Pancreas (tissue), 10 donors: ENCODE results near the gene PSTPIP1. TPM values are rescaled to one million over a fixed set of nuclear protein-coding genes. Genes with fewer than 3 reads are reported as not detected.

ENCODE experiments used
- ATAC-seq, 4 donors: fragments of 200-7000 bp; cut with Tn5 transposase; one replicate each; pipeline versions ENCODE4 v1.8.0 to v1.9.1; 2020; ENCODE audit warnings: mild to moderate bottlenecking in 4 of 4, moderate library complexity in 4 of 4
- DNase-seq, 6 donors: peaks; one replicate each; pipeline ENCODE4 v3.0.0-alpha.2; 2020
- FAIRE-seq: peaks from 2 replicates; lab custom pipeline; 2012; peaks lifted over from hg19 to GRCh38; lab: Jason Lieb, UNC
- H3K27ac ChIP-seq, 4 donors: fragments of 200-600 bp; sonication (generic); 1 replicate in 3 of 4; 2 replicates in 1 of 4; pipeline versions ENCODE4 v1.5.0 to v1.8.0; 2020
- H3K27me3 ChIP-seq, 4 donors: fragments of 200-600 bp; one replicate each; pipeline ENCODE4 v1.8.0; 2021
- H3K36me3 ChIP-seq, 3 donors: fragments of 200-600 bp; sonication (generic) in 1 of 3; one replicate each; pipeline versions ENCODE4 v1.5.0 to v1.8.0; 2020 to 2021
- H3K4me1 ChIP-seq, 3 donors: fragments of 200-600 bp; one replicate each; pipeline ENCODE4 v1.8.0; 2021
- H3K4me3 ChIP-seq, 4 donors: fragments of 200-600 bp; sonication (generic) in 2 of 4; one replicate each; pipeline versions ENCODE4 v1.5.0 to v1.8.0; 2020 to 2021
- H3K9me3 ChIP-seq, 4 donors: fragments of 200-600 bp; one replicate each; pipeline ENCODE4 v1.8.0; 2021
- WGBS, 2 donors: extraction: QIAGEN DNeasy Blood & Tissue Kit; methylation state at CpG; one replicate each; pipeline ENCODE4 v1.1.7; 2013; 5-methylcytosine and 5-hydroxymethylcytosine counted together
- intact Hi-C, 3 donors: fragments of 100-400 bp; cut with DNase I; formaldehyde crosslinking; loops; one replicate each; pipeline versions ENCODE4 v1.11.1 to v1.14.2; 2022
- polyA plus RNA-seq, 2 donors: library from polyadenylated mRNA; stranded (reverse); fragments of 200-250 nt; gene quantifications; one replicate each; pipeline ENCODE4 v1.2.3, GENCODE V29; 2013
- total RNA-seq, 6 donors: library from RNA; stranded (reverse); fragmentation: NEBNext Ultra II Directional in 4 of 6; extraction: Animal tissue kit (Norgen Biotek cat#: 25700) in 4 of 6; gene quantifications; one replicate each; pipeline versions ENCODE4 v1.2.1 to v1.2.4, GENCODE V29; 2021 to 2023
- TF ChIP-seq, protein P1 (sequence below), 4 donors: fragments of 200-600 bp; sonication (generic) in 3 of 4; IDR thresholded peaks; one replicate each; pipeline versions ENCODE4 v1.5.0 to v1.8.0; 2021; ENCODE audit warnings: antibody characterized with exemption in 4 of 4
- donor health status: healthy with polysubstance abuse.
- donor health status: DM: no; HTN: no; CAD: no; lungs with moderate emphysema.
- donor health status: DM: no; HTN: no; CAD: no.
- donor health status: control.
- donor health status: control.
- donor health status: Bipolar disorder and iron deficiency.
- donor health status: DM: yes; HTN: yes; CAD: no.
- donor health status: DM: no; HTN: no; CAD: no.
- donor health status: DM: no; HTN: no; CAD: no.
- donor health status: DM: yes; HTN: yes; CAD: no.

Gene PSTPIP1
- total and polyA plus RNA-seq, 8 donors: 0.83 to 6.2 (median 3.6) TPM; not detected in 1

DNA sequence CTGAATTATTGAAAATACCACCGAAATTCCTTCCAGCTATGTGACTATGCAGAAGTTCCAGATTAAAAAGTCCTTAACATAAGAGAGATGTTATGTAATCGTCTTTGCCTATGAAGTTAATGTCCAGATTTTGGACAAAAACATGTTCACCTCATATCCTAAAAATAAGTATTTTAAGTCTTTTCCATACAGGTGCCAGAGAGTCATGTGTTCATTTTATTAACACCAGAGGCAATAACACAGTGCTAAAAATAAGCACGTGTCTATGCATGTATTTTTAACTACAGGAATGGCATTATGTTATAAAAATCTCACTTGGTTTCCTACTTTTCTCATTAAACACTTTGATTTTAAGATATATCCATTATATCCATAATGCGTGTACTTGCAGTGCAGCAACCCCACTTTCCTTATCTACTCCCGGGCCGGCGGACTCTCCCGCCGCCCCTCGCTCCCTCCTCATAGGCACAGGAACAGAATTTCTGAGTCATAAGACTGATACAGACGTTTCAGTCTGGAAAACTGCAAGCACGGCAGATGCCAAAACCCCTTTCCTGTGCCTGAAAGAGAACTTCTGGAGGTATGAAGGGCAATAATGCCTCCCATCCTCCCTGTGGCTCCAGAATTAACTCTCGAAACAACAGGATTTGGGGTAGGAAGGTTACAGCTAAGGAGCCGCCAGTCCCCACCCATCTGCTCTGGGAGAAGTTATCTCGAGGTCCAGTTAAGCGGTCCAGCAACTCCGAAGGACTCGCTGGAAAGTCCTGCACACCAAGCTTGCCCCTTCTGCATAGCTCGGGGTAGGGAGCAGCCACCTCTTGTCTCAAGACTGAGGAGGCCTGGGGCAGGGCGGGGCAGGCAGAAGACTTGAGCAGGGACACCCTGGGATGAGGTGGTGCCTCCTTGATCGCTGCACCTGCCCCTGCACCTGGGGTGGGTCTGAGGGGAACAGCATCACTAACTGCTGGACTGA, 22.3 kb upstream of the PSTPIP1 start:
- intact Hi-C loops: no loop called here
- DNase-seq (no peak), FAIRE-seq (no peak), ATAC-seq (peak in 2 of 4 donors; percentile 30 to 37)
- H3K27me3 ChIP-seq: no peaks in the 10 kb centered on the region
- no peak overlapping the region for H3K27ac ChIP-seq
- no peaks in the 10 kb centered on the region for H3K36me3 ChIP-seq
- no peak overlapping the region for H3K4me3 ChIP-seq
- TF ChIP-seq, protein P1, sequence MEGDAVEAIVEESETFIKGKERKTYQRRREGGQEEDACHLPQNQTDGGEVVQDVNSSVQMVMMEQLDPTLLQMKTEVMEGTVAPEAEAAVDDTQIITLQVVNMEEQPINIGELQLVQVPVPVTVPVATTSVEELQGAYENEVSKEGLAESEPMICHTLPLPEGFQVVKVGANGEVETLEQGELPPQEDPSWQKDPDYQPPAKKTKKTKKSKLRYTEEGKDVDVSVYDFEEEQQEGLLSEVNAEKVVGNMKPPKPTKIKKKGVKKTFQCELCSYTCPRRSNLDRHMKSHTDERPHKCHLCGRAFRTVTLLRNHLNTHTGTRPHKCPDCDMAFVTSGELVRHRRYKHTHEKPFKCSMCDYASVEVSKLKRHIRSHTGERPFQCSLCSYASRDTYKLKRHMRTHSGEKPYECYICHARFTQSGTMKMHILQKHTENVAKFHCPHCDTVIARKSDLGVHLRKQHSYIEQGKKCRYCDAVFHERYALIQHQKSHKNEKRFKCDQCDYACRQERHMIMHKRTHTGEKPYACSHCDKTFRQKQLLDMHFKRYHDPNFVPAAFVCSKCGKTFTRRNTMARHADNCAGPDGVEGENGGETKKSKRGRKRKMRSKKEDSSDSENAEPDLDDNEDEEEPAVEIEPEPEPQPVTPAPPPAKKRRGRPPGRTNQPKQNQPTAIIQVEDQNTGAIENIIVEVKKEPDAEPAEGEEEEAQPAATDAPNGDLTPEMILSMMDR (IDR thresholded peaks at IDR 0.05): no peak
- H3K4me1 ChIP-seq: no peaks in the 10 kb centered on the region
- H3K9me3 ChIP-seq: no peaks in the 10 kb centered on the region
- 54 to 67% methylated on average over 21 of the region's 21 CpGs for whole genome bisulfite sequencing, 2 donors

DNA sequence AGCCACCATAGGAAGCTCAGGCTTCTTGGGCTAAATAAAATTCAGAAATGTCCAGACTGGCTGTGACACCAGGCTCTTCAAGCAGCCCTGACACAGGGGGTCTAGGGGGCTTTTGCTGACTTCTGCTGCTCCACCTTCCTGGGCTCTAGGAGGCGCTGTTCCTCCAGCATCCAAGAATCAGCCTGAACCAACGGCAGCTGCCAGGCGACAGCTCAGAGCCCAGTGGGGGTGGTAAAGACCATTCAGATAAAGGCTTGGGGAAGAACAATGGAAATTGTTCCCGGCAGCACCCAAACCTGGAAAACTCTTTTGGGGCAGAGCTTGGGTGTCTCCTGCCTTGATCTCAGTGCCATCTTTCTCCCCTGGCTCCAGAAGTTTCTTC, 21.6 kb upstream of the PSTPIP1 start:
- no peak for FAIRE-seq
- 19 to 28% methylated on average over 4 of the region's 4 CpGs for WGBS, 2 donors
- H3K9me3 ChIP-seq: no peaks in the 10 kb centered on the region
- ATAC-seq: peak in 1 of 4 donors; percentile 52
- H3K4me3 ChIP-seq: no peak overlapping the region
- intact Hi-C loops: no loop called here
- no peaks in the 10 kb centered on the region for H3K36me3 ChIP-seq
- TF ChIP-seq, protein P1 (IDR thresholded peaks at IDR 0.05): peak in 1 of 4 donors; percentile 7
- H3K4me1 ChIP-seq: no peaks in the 10 kb centered on the region
- DNase-seq: no peak
- no peak overlapping the region for H3K27ac ChIP-seq
- H3K27me3 ChIP-seq: no peaks in the 10 kb centered on the region

DNA sequence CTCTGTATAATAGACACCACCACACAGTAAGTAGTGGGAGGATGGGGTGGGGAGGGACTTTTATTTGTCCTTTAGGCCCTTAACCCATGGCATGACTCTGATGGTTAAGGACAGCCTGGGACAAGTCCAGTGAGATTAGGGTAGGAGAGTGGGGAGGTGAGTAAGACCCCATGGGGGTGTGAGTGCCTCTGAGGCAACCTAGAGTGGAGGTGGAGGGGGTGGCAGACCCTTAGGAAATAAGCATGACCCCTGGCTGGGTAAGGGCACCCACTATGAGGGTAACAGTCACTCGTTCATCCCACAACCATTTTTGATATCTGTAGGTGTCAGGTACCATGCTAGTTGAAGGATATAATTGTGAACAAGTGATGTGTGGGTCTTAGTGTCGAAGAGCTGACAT, 21.0 kb upstream of the PSTPIP1 start:
- DNase-seq: no peak
- FAIRE-seq: no peak

DNA sequence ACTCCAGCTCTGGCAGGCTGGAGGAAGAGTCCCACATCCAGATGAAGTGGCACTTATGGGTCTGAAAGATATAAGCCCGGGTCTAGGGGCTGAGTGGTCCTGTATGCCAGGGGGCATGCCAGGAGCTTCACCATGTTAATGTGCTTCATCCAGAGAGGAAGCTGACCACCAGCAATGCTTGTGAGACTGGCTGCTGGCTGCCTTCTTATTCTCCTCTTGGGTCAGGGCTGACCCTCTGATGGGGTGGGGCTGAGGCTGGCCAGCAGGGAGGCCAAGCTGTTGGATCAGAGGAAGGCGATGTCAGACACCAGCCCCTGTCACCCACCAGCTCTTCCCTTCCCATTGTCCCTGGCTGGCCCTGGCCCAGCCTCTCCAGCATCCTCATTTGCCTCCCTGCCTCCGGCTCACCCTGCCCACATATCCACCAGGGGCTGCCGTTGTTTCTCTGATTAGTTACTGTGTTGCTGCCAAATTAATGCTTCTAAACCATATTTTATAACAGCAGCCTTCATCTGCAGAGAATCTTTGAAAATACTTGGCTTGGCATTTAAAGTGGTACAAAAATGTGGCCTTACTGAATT, 20.4 kb upstream of the PSTPIP1 start:
- ATAC-seq (no peak), FAIRE-seq (no peak), DNase-seq (no peak)
- H3K9me3 ChIP-seq: no peaks in the 10 kb centered on the region
- H3K4me3 ChIP-seq: no peak overlapping the region
- H3K27ac ChIP-seq: no peak overlapping the region
- H3K36me3 ChIP-seq: no peaks in the 10 kb centered on the region
- 63 to 82% methylated on average over 4 of the region's 4 CpGs for WGBS, 2 donors
- no peaks in the 10 kb centered on the region for H3K4me1 ChIP-seq
- intact Hi-C loops: no loop called here
- TF ChIP-seq, protein P1 (IDR thresholded peaks at IDR 0.05): no peak
- H3K27me3 ChIP-seq: no peaks in the 10 kb centered on the region

More for the DNA sequence above, 21.0 kb upstream of the PSTPIP1 start:
- no peak for ATAC-seq
- Histone ChIP-seq H3K27ac (no peak overlapping the region), H3K9me3 (no peaks in the 10 kb centered on the region), H3K36me3 (no peaks in the 10 kb centered on the region), H3K4me1 (no peaks in the 10 kb centered on the region), H3K27me3 (no peaks in the 10 kb centered on the region), H3K4me3 (no peak overlapping the region)
- 75 to 78% methylated on average over 2 of the region's 2 CpGs for WGBS, 2 donors
- TF ChIP-seq, protein P1 (IDR thresholded peaks at IDR 0.05): no peak
- intact Hi-C loops: no loop called here
